SK-N-SH (cell line): ENCODE data around the gene EPS8L2. TPM values are rescaled to one million over a fixed set of nuclear protein-coding genes. Genes with fewer than 3 reads are reported as not detected.

Source experiments
- CTCF ChIA-PET: fragments of 300-600, 350-600 bp; formaldehyde crosslinking; extraction: SDS; loops from one replicate; lab custom pipeline; 2021; lab: Yijun Ruan, JAX
- POLR2A ChIA-PET: fragments of 350-600 bp; sonication (Branson Sonifier 250); formaldehyde crosslinking; extraction: SDS; loops from one replicate; lab custom pipeline; 2020; ENCODE audit warnings: antibody characterized with exemption, inconsistent platforms; lab: Yijun Ruan, JAX
- DNase-seq: peaks from one replicate; pipeline ENCODE4 v3.0.0; 2012
- H2AFZ ChIP-seq: fragments of 200-600 bp; sonication (generic); 2 replicates; pipeline ENCODE4 v1.8.1; 2016; ENCODE audit warnings: antibody characterized with exemption, mild to moderate bottlenecking, low read depth
- H3F3A ChIP-seq: fragments of 200-600 bp; sonication (generic); replicated peaks from 2 replicates; pipeline ENCODE3; 2016; ENCODE audit warnings: antibody characterized with exemption, mild to moderate bottlenecking; ENCODE audit not compliant: insufficient read depth
- H3K27ac ChIP-seq, 2 experiments: fragments of 200-500 bp in 1 of 2; fragments of 200-600 bp in 1 of 2; sonication (Bioruptor generic) in 1 of 2; sonication (generic), shearing (Covaris generic) in 1 of 2; 2 replicates each; pipeline versions ENCODE4 v1.5.1 to v1.6.1; 2014 to 2016; ENCODE audit warnings: low read depth in 2 of 2, inconsistent platforms in 1 of 2, low read length in 1 of 2, mild to moderate bottlenecking in 1 of 2, mixed read lengths in 1 of 2
- H3K27me3 ChIP-seq: fragments of 200-600 bp; sonication (generic), shearing (Covaris generic); 2 replicates; pipeline ENCODE4 v1.6.1; 2016; ENCODE audit warnings: mixed run types; ENCODE audit not compliant: insufficient read depth
- H3K36me3 ChIP-seq, 2 experiments: fragments of 200-500 bp in 1 of 2; fragments of 200-600 bp in 1 of 2; sonication (Bioruptor generic) in 1 of 2; sonication (generic) in 1 of 2; replicated peaks in 1 of 2; 2 replicates each; pipeline versions ENCODE3 to v1.5.1; 2014 to 2016; ENCODE audit warnings: low read length in 1 of 2, mild to moderate bottlenecking in 1 of 2; ENCODE audit not compliant: insufficient read depth in 2 of 2, control insufficient read depth in 1 of 2
- H3K4me1 ChIP-seq, 2 experiments: fragments of 200-500 bp in 1 of 2; fragments of 200-600 bp in 1 of 2; sonication (Bioruptor generic) in 1 of 2; sonication (generic), shearing (Covaris generic) in 1 of 2; 2 replicates each; pipeline versions ENCODE4 v1.5.1 to v1.6.1; 2014 to 2016; ENCODE audit warnings: low read depth in 1 of 2, low read length in 1 of 2, mixed run types in 1 of 2; ENCODE audit not compliant: insufficient read depth in 2 of 2, control insufficient read depth in 1 of 2
- H3K4me2 ChIP-seq: fragments of 200-600 bp; sonication (generic), shearing (Covaris generic); 2 replicates; pipeline ENCODE4 v1.6.1; 2017; ENCODE audit warnings: mixed run types
- H3K4me3 ChIP-seq, 2 experiments: fragments of 200-500 bp in 1 of 2; fragments of 200-600 bp in 1 of 2; sonication (Bioruptor generic) in 1 of 2; sonication (generic), shearing (Covaris generic) in 1 of 2; 2 replicates each; pipeline versions ENCODE4 v1.5.1 to v1.8.1; 2014 to 2016; ENCODE audit warnings: low read depth in 2 of 2, inconsistent platforms in 1 of 2, low read length in 1 of 2, mild to moderate bottlenecking in 1 of 2, mixed read lengths in 1 of 2, moderate library complexity in 1 of 2
- H3K79me2 ChIP-seq: fragments of 200-600 bp; sonication (generic); 2 replicates; pipeline ENCODE4 v1.8.1; 2017; ENCODE audit warnings: mild to moderate bottlenecking; ENCODE audit not compliant: insufficient read depth
- H3K9ac ChIP-seq: fragments of 200-600 bp; sonication (generic); 2 replicates; pipeline ENCODE4 v1.6.1; 2017; ENCODE audit warnings: mixed run types
- H3K9me2 ChIP-seq: fragments of 200-600 bp; sonication (generic); 2 replicates; pipeline ENCODE4 v1.6.1; 2017; ENCODE audit warnings: mixed run types
- H3K9me3 ChIP-seq: fragments of 200-600 bp; sonication (generic); 2 replicates; pipeline ENCODE4 v1.6.1; 2017; ENCODE audit warnings: mixed run types, mild to moderate bottlenecking, moderate library complexity
- H4K20me1 ChIP-seq: fragments of 200-600 bp; sonication (generic); 2 replicates; pipeline ENCODE4 v1.6.1; 2017; ENCODE audit warnings: mild to moderate bottlenecking, mixed run types; ENCODE audit not compliant: insufficient read depth
- ELF1 ChIP-seq: IDR thresholded peaks from 2 replicates; pipeline ENCODE4 v1.4.0; 2012
- EP300 ChIP-seq, 2 experiments: IDR thresholded peaks; 2 replicates each; pipeline versions ENCODE4 v1.4.0 to v1.6.1; 2012; ENCODE audit warnings: borderline replicate concordance in 1 of 2, low read depth in 1 of 2, low read length in 1 of 2
- GABPA ChIP-seq: IDR thresholded peaks from 2 replicates; pipeline ENCODE4 v1.4.0; 2012; ENCODE audit warnings: low read depth, mild to moderate bottlenecking
- GATA2 ChIP-seq: sonication (generic); formaldehyde crosslinking; IDR thresholded peaks from 2 replicates; pipeline ENCODE4 v1.5.0; 2020; ENCODE audit warnings: mild to moderate bottlenecking, missing genetic modification reagents
- MEF2A ChIP-seq: IDR thresholded peaks from 2 replicates; pipeline ENCODE4 v1.4.0; 2012; ENCODE audit warnings: low read depth, borderline replicate concordance
- PBX3 ChIP-seq: IDR thresholded peaks from 2 replicates; pipeline ENCODE4; 2012
- POLR2AphosphoS5 ChIP-seq: IDR thresholded peaks from 2 replicates; pipeline ENCODE4 v1.6.1; 2012; ENCODE audit warnings: low read depth, low read length
- RAD21 ChIP-seq: IDR thresholded peaks from 2 replicates; pipeline ENCODE4 v1.6.1; 2012; ENCODE audit warnings: mild to moderate bottlenecking, low read length
- RCOR1 ChIP-seq: fragments of 150-350 bp; IDR thresholded peaks from 2 replicates; pipeline ENCODE4 v1.6.1; 2017; ENCODE audit warnings: antibody characterized with exemption, low read length
- RXRA ChIP-seq: IDR thresholded peaks from 2 replicates; pipeline ENCODE4 v1.4.0; 2012; ENCODE audit warnings: low read depth, mild to moderate bottlenecking, borderline replicate concordance
- TEAD4 ChIP-seq: IDR thresholded peaks from 2 replicates; pipeline ENCODE4 v1.4.0; 2012; ENCODE audit warnings: mild to moderate bottlenecking, borderline replicate concordance; ENCODE audit not compliant: insufficient read depth
- WGBS: methylation state at CpG from one replicate; pipeline ENCODE4 v1.1.6; 2017; ENCODE audit warnings: low lambda C conversion rate; 5-methylcytosine and 5-hydroxymethylcytosine counted together
- polyA plus RNA-seq, 3 experiments: library from polyadenylated mRNA; depleted of rRNA; stranded (reverse); fragments of >200 nt; gene quantifications; 2 replicates each; pipeline ENCODE4 v1.2.3, GENCODE V29; 2012
- TF ChIP-seq, protein P1 (sequence below): IDR thresholded peaks from 2 replicates; pipeline ENCODE4 v1.4.0; 2012; ENCODE audit warnings: low read depth, borderline replicate concordance
- TF ChIP-seq, protein P2 (sequence below): fragments of 150-350 bp; IDR thresholded peaks from 2 replicates; pipeline ENCODE4 v1.6.1; 2017; ENCODE audit warnings: antibody characterized with exemption, low read length, low read depth, borderline replicate concordance
- TF ChIP-seq, protein P3 (sequence below): IDR thresholded peaks from 2 replicates; pipeline ENCODE4 v1.6.1; 2012; ENCODE audit warnings: mild to moderate bottlenecking, low read depth, low read length, moderate library complexity
- TF ChIP-seq, protein P4 (sequence below): IDR thresholded peaks from 2 replicates; pipeline ENCODE4 v1.4.0; 2012; ENCODE audit warnings: low read depth
- TF ChIP-seq, protein P5 (sequence below): IDR thresholded peaks from 2 replicates; pipeline ENCODE4 v1.4.0; 2012; ENCODE audit warnings: low read depth, borderline replicate concordance

The EPS8L2 gene
- polyA plus RNA-seq, 1 of the 3 experiments (the other 2 are of a cell fraction) = 0.74 TPM

DNA sequence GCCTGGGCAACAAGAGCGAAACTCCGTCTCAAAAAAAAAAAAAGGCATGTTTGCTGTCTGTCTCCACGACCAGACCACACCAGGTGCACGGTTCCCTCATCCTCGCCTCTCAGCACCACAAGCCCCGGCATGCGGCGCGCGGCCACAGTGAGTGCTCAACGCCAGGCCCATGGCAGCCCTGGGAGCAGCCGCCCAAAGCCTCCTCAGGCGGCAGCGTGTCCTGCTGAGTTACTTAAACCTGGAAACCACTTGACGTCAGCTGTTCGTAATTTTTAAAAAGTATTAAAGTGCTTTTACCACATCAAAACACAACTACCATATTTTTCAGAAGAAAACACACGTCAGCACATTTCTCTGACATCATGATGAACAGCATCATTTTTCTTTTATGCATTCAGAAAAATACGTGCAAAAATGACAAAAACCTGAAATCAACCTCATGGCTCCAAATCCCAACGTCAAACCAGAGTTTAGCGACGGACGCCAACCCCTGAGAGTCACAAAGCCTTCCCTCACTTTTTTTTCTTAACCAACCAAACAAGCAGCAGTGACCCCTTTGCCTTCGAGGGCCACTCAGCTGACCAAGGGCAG is 13.1 kb upstream of the EPS8L2 start:
- H3K79me2 ChIP-seq = peaks cover 47% of the 10 kb centered on the region
- H3K27ac ChIP-seq = 0 out of 4 replicates have a peak overlapping the region, but pooled peaks of 1 of the 2 experiments have one; percentile 25
- no peak for DNase-seq
- ChIA-PET POLR2A (no interaction called here), CTCF (interaction anchor here (0.5 to 11.4 kb wide), 3 partner anchors 26 to 47 kb away, joined by 3 to 122 read pairs (median 3); no protein-coding TSS in a partner anchor)
- no peaks in the 10 kb centered on the region for H3K9me3 ChIP-seq
- WGBS = 92% methylated on average over 23 of the region's 23 CpGs
- no peaks in the 10 kb centered on the region for H3K9me2 ChIP-seq
- H4K20me1 ChIP-seq = peaks cover 16% of the 10 kb centered on the region
- peaks cover 3 to 15% of the 10 kb centered on the region in 2 experiments for H3K36me3 ChIP-seq
- peaks cover 13 to 19% of the 10 kb centered on the region in 2 experiments; a peak in 2 of 4 replicates for H3K4me1 ChIP-seq
- TF ChIP-seq PBX3 (no peak), GATA2 (no peak), RXRA (no peak), RAD21 (no peak), ELF1 (no peak), GABPA (no peak), RCOR1 (no peak), TEAD4 (no peak), POLR2AphosphoS5 (no peak), EP300 (IDR thresholded peaks at IDR 0.05; ENCODE audit: borderline replicate concordance in 1 of 2, low read depth in 1 of 2, low read length in 1 of 2) (no peak), MEF2A (no peak)
- TF ChIP-seq, protein P1, sequence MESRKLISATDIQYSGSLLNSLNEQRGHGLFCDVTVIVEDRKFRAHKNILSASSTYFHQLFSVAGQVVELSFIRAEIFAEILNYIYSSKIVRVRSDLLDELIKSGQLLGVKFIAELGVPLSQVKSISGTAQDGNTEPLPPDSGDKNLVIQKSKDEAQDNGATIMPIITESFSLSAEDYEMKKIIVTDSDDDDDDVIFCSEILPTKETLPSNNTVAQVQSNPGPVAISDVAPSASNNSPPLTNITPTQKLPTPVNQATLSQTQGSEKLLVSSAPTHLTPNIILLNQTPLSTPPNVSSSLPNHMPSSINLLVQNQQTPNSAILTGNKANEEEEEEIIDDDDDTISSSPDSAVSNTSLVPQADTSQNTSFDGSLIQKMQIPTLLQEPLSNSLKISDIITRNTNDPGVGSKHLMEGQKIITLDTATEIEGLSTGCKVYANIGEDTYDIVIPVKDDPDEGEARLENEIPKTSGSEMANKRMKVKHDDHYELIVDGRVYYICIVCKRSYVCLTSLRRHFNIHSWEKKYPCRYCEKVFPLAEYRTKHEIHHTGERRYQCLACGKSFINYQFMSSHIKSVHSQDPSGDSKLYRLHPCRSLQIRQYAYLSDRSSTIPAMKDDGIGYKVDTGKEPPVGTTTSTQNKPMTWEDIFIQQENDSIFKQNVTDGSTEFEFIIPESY = no peak
- TF ChIP-seq, protein P2, sequence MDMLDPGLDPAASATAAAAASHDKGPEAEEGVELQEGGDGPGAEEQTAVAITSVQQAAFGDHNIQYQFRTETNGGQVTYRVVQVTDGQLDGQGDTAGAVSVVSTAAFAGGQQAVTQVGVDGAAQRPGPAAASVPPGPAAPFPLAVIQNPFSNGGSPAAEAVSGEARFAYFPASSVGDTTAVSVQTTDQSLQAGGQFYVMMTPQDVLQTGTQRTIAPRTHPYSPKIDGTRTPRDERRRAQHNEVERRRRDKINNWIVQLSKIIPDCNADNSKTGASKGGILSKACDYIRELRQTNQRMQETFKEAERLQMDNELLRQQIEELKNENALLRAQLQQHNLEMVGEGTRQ = no peak
- TF ChIP-seq, protein P3, sequence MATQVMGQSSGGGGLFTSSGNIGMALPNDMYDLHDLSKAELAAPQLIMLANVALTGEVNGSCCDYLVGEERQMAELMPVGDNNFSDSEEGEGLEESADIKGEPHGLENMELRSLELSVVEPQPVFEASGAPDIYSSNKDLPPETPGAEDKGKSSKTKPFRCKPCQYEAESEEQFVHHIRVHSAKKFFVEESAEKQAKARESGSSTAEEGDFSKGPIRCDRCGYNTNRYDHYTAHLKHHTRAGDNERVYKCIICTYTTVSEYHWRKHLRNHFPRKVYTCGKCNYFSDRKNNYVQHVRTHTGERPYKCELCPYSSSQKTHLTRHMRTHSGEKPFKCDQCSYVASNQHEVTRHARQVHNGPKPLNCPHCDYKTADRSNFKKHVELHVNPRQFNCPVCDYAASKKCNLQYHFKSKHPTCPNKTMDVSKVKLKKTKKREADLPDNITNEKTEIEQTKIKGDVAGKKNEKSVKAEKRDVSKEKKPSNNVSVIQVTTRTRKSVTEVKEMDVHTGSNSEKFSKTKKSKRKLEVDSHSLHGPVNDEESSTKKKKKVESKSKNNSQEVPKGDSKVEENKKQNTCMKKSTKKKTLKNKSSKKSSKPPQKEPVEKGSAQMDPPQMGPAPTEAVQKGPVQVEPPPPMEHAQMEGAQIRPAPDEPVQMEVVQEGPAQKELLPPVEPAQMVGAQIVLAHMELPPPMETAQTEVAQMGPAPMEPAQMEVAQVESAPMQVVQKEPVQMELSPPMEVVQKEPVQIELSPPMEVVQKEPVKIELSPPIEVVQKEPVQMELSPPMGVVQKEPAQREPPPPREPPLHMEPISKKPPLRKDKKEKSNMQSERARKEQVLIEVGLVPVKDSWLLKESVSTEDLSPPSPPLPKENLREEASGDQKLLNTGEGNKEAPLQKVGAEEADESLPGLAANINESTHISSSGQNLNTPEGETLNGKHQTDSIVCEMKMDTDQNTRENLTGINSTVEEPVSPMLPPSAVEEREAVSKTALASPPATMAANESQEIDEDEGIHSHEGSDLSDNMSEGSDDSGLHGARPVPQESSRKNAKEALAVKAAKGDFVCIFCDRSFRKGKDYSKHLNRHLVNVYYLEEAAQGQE = no peak
- TF ChIP-seq, protein P4, sequence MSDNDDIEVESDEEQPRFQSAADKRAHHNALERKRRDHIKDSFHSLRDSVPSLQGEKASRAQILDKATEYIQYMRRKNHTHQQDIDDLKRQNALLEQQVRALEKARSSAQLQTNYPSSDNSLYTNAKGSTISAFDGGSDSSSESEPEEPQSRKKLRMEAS = no peak
- TF ChIP-seq, protein P5, sequence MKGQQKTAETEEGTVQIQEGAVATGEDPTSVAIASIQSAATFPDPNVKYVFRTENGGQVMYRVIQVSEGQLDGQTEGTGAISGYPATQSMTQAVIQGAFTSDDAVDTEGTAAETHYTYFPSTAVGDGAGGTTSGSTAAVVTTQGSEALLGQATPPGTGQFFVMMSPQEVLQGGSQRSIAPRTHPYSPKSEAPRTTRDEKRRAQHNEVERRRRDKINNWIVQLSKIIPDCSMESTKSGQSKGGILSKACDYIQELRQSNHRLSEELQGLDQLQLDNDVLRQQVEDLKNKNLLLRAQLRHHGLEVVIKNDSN = no peak
- H3F3A ChIP-seq = no peaks in the 10 kb centered on the region
- H2AFZ ChIP-seq = no peak overlapping the region
- H3K9ac ChIP-seq = no peak overlapping the region
- peak overlapping the region; percentile 48 to 89 for H3K4me3 ChIP-seq
- no peaks in the 10 kb centered on the region for H3K27me3 ChIP-seq
- peak overlapping the region; percentile 78 for H3K4me2 ChIP-seq
